Prostate gland (tissue), 2 donors: ENCODE data around the gene COL25A1.

Experiments
- CTCF ChIP-seq, 4 experiments: fragments of 200-600 bp in 2 of 4; fragments of 450-650 bp in 2 of 4; sonication (generic) in 2 of 4; IDR thresholded peaks; 1 replicate in 3 of 4; 2 replicates in 1 of 4; pipeline ENCODE4 v1.5.1; 2016 to 2019; ENCODE audit warnings: antibody characterized with exemption in 4 of 4, mild to moderate bottlenecking in 2 of 4, moderate library complexity in 2 of 4
- POLR2A ChIP-seq: fragments of 450-650 bp; IDR thresholded peaks from one replicate; pipeline ENCODE4 v1.6.1; 2016; ENCODE audit warnings: antibody characterized with exemption, mild to moderate bottlenecking
- POLR2AphosphoS5 ChIP-seq: sonication (generic); formaldehyde crosslinking; IDR thresholded peaks from one replicate; pipeline ENCODE4 v1.6.1; 2017; ENCODE audit warnings: antibody characterized with exemption

DNA sequence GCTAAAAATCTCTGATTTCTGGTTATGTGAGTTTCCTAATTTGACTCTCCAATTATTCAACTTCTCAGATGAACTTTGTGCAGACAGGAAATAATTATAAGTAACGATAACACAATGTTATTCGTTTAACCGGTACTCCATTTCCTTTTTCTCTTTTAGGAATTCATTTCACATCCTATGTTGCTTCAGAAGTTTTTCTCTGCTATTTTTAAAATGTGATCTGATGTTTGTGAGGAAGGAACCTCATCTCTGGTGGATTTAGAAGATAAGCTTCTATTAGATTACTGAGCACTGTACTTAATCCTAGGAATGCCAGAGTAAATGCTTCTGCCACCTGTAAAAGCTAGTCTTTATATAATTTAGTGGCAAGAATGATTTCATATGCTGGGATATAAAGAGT is 423.7 kb downstream of the COL25A1 start:
- TF ChIP-seq CTCF (IDR thresholded peaks at IDR 0.05) (no peak), POLR2A (no peak), POLR2AphosphoS5 (no peak)
